HUES64 (cell line): ENCODE data around the gene WTIP.

Experiments used
- H3K27ac ChIP-seq: 2 replicates; pipeline ENCODE4 v1.7.0; 2013; ENCODE audit warnings: low read depth, low read length, inconsistent platforms
- H3K27me3 ChIP-seq: 2 replicates; pipeline ENCODE4 v1.6.1; 2013; ENCODE audit warnings: mild to moderate bottlenecking, low read length; ENCODE audit not compliant: insufficient read depth
- H3K36me3 ChIP-seq: 2 replicates; pipeline ENCODE4 v1.6.1; 2013; ENCODE audit warnings: mild to moderate bottlenecking, low read length; ENCODE audit not compliant: insufficient read depth
- H3K4me1 ChIP-seq: 2 replicates; pipeline ENCODE4 v1.6.1; 2013; ENCODE audit warnings: mild to moderate bottlenecking, low read length, moderate library complexity; ENCODE audit not compliant: insufficient read depth
- H3K4me3 ChIP-seq: 2 replicates; pipeline ENCODE4 v1.5.1; 2013; ENCODE audit warnings: mild to moderate bottlenecking, low read length, moderate library complexity
- H3K9ac ChIP-seq: 2 replicates; pipeline ENCODE4 v1.6.1; 2013; ENCODE audit warnings: mild to moderate bottlenecking, low read depth, low read length
- H3K9me3 ChIP-seq: 2 replicates; pipeline ENCODE4 v1.6.1; 2013; ENCODE audit warnings: low read depth, low read length; ENCODE audit not compliant: insufficient read depth
- WGBS: fragments of 150-250, 120-280 bp; methylation state at CpG from one replicate; pipeline ENCODE4 v1.1.7; 2013; ENCODE audit warnings: missing lambda C conversion rate; 5-methylcytosine and 5-hydroxymethylcytosine counted together

The WTIP gene

GRCh38 chr19:34495416-34495815, 13.9 kb downstream of the WTIP start:
- Histone ChIP-seq H3K4me3 (no peak overlapping the region), H3K27ac (no peak overlapping the region), H3K9ac (no peak overlapping the region), H3K36me3 (peaks cover 55% of the 10 kb centered on the region), H3K27me3 (no peaks in the 10 kb centered on the region), H3K4me1 (no peaks in the 10 kb centered on the region), H3K9me3 (no peaks in the 10 kb centered on the region)
- WGBS, result 96% methylated on average over 18 of the region's 18 CpGs

- Histone ChIP-seq H3K4me3 (no peak overlapping the region), H3K27me3 (peaks cover 4% of the 10 kb centered on the region; the same call in 1 of the 2 replicates), H3K4me1 (0 out of 2 replicates have a peak, but pooled peaks cover 5% of the 10 kb centered on the region), H3K27ac (no peak overlapping the region), H3K9ac (no peak overlapping the region), H3K36me3 (peaks cover 40% of the 10 kb centered on the region), H3K9me3 (no peaks in the 10 kb centered on the region)
- 95% methylated on average over 15 of the region's 15 CpGs for WGBS
These were observed 15.7 kb downstream of the WTIP start for GRCh38 chr19:34497112-34497805.

- H3K9ac ChIP-seq, result no peak overlapping the region
These were observed 17.7 kb downstream of the WTIP start for GRCh38 chr19:34499155-34499834.

GRCh38 chr19:34500656-34501120, 19.1 kb downstream of the WTIP start:
- no peak overlapping the region for H3K4me3 ChIP-seq
- H3K27me3 ChIP-seq, result peaks cover 4% of the 10 kb centered on the region; the same call in 1 of the 2 replicates
- WGBS, result 64% methylated on average over 25 of the region's 25 CpGs
- peaks cover 12% of the 10 kb centered on the region for H3K36me3 ChIP-seq
- no peak overlapping the region; the same call in 1 of the 2 replicates for H3K27ac ChIP-seq
- no peak overlapping the region for H3K9ac ChIP-seq
- 0 out of 2 replicates have a peak, but pooled peaks cover 5% of the 10 kb centered on the region for H3K4me1 ChIP-seq
- H3K9me3 ChIP-seq, result no peaks in the 10 kb centered on the region

More at GRCh38 chr19:34499155-34499834, 17.7 kb downstream of the WTIP start:
- Histone ChIP-seq H3K27me3 (peaks cover 4% of the 10 kb centered on the region; the same call in 1 of the 2 replicates), H3K4me1 (0 out of 2 replicates have a peak, but pooled peaks cover 5% of the 10 kb centered on the region), H3K36me3 (peaks cover 23% of the 10 kb centered on the region), H3K9me3 (no peaks in the 10 kb centered on the region), H3K27ac (no peak overlapping the region), H3K4me3 (no peak overlapping the region)
- 91% methylated on average over 13 of the region's 13 CpGs for WGBS

- no peak overlapping the region; the same call in 1 of the 2 replicates for H3K27ac ChIP-seq
- no peaks in the 10 kb centered on the region for H3K9me3 ChIP-seq
- H3K36me3 ChIP-seq, result peaks cover 7% of the 10 kb centered on the region; the same call in 1 of the 2 replicates
- peak overlapping the region; percentile 10; the same call in 1 of the 2 replicates for H3K4me3 ChIP-seq
- H3K9ac ChIP-seq, result no peak overlapping the region
- WGBS, result 52% methylated on average over 40 of the region's 40 CpGs
- H3K27me3 ChIP-seq, result peaks cover 4% of the 10 kb centered on the region; the same call in 1 of the 2 replicates
- H3K4me1 ChIP-seq, result 0 out of 2 replicates have a peak, but pooled peaks cover 5% of the 10 kb centered on the region
These were observed 20.1 kb downstream of the WTIP start for GRCh38 chr19:34501339-34502320.

- Histone ChIP-seq H3K4me1 (0 out of 2 replicates have a peak, but pooled peaks cover 5% of the 10 kb centered on the region), H3K9me3 (no peaks in the 10 kb centered on the region), H3K4me3 (no peak overlapping the region), H3K9ac (no peak overlapping the region), H3K27ac (no peak overlapping the region), H3K36me3 (peaks cover 2% of the 10 kb centered on the region; the same call in 1 of the 2 replicates), H3K27me3 (peaks cover 4% of the 10 kb centered on the region; the same call in 1 of the 2 replicates)
- WGBS, result 89% methylated on average over 15 of the region's 15 CpGs
These were observed 21.2 kb downstream of the WTIP start for GRCh38 chr19:34502582-34503411.

- H3K27me3 ChIP-seq, result peaks cover 4% of the 10 kb centered on the region; the same call in 1 of the 2 replicates
- no peak overlapping the region for H3K27ac ChIP-seq
- H3K9me3 ChIP-seq, result no peaks in the 10 kb centered on the region
- H3K36me3 ChIP-seq, result no peaks in the 10 kb centered on the region; the same call in 1 of the 2 replicates
- WGBS, result 92% methylated on average over 16 of the region's 16 CpGs
- no peak overlapping the region for H3K4me3 ChIP-seq
- H3K4me1 ChIP-seq, result 0 out of 2 replicates have a peak, but pooled peaks cover 5% of the 10 kb centered on the region
- H3K9ac ChIP-seq, result no peak overlapping the region
These were observed 22.1 kb downstream of the WTIP start for GRCh38 chr19:34503531-34504272.

- Histone ChIP-seq H3K4me3 (no peak overlapping the region), H3K9me3 (no peaks in the 10 kb centered on the region), H3K36me3 (no peaks in the 10 kb centered on the region; the same call in 1 of the 2 replicates), H3K9ac (no peak overlapping the region), H3K27ac (no peak overlapping the region), H3K27me3 (peaks cover 4% of the 10 kb centered on the region; the same call in 1 of the 2 replicates), H3K4me1 (0 out of 2 replicates have a peak, but pooled peaks cover 5% of the 10 kb centered on the region)
- 87% methylated on average over 6 of the region's 6 CpGs for WGBS
These were observed 22.8 kb downstream of the WTIP start for GRCh38 chr19:34504273-34504808.

GRCh38 chr19:34504809-34505291, 23.3 kb downstream of the WTIP start:
- no peak overlapping the region for H3K9ac ChIP-seq
- 94% methylated on average over 9 of the region's 9 CpGs for WGBS
- H3K27me3 ChIP-seq, result peaks cover 4% of the 10 kb centered on the region; the same call in 1 of the 2 replicates
- H3K27ac ChIP-seq, result no peak overlapping the region
- 0 out of 2 replicates have a peak, but pooled peaks cover 5% of the 10 kb centered on the region for H3K4me1 ChIP-seq
- H3K9me3 ChIP-seq, result no peaks in the 10 kb centered on the region
- H3K36me3 ChIP-seq, result no peaks in the 10 kb centered on the region
- no peak overlapping the region for H3K4me3 ChIP-seq
